ENCODE measurements around the gene CBY1.

The CBY1 gene

GRCh38 chr22:38652859-38653258 lies 3.6 kb upstream of the CBY1 start:
- DNase-seq: no peak

- DNase-seq: no peak
Measured at GRCh38 chr22:38653741-38654140, 2.7 kb upstream of the CBY1 start.

GRCh38 chr22:38655519-38656255 lies 751 bp upstream of the CBY1 start:
- no peak for DNase-seq

- DNase-seq: peak; percentile 5
Measured at GRCh38 chr22:38657045-38657909, 839 bp downstream of the CBY1 start.

- DNase-seq: no peak
Measured at GRCh38 chr22:38674888-38675287, 18.4 kb downstream of the CBY1 start.

GRCh38 chr22:38675833-38676232 lies 19.4 kb downstream of the CBY1 start:
- no peak for DNase-seq

GRCh38 chr22:38681582-38682335 lies 25.3 kb downstream of the CBY1 start, which contains the start of gene TOMM22:
Gene TOMM22, plus strand, starts transcription at chr22:38681957. Its CDS starts 22 bp downstream, at chr22:38681979.
- DNase-seq: peak; percentile 50

GRCh38 chr22:38684895-38685294 lies 28.5 kb downstream of the CBY1 start:
- no peak for DNase-seq

GRCh38 chr22:38685761-38686160 lies 29.3 kb downstream of the CBY1 start:
- no peak for DNase-seq

GRCh38 chr22:38689651-38690050 lies 33.2 kb downstream of the CBY1 start:
- no peak for DNase-seq

GRCh38 chr22:38694049-38694448 lies 37.6 kb downstream of the CBY1 start:
- DNase-seq: no peak

GRCh38 chr22:38694940-38695339 lies 38.5 kb downstream of the CBY1 start:
- no peak for DNase-seq

GRCh38 chr22:38696606-38697424 lies 40.4 kb downstream of the CBY1 start:
- no peak for DNase-seq

- DNase-seq: no peak
Measured at GRCh38 chr22:38697425-38698089, 41.1 kb downstream of the CBY1 start.

GRCh38 chr22:38698407-38699094 lies 42.1 kb downstream of the CBY1 start:
- DNase-seq: no peak

- DNase-seq: no peak
Measured at GRCh38 chr22:38699143-38699542, 42.7 kb downstream of the CBY1 start.

- no peak for DNase-seq
Measured at GRCh38 chr22:38699784-38700183, 43.3 kb downstream of the CBY1 start.

GRCh38 chr22:38700270-38700788 lies 43.9 kb downstream of the CBY1 start:
- DNase-seq: no peak

- peak; percentile 26 for DNase-seq
Measured at GRCh38 chr22:38700789-38701628, 44.6 kb downstream of the CBY1 start, which contains the start of gene JOSD1. Gene JOSD1, minus strand, starts transcription at chr22:38700943. Its CDS starts 956 bp downstream, at chr22:38699987.
